NCI-H146 treated with DMSO at 0.1 percent for 48 hours (cell line): ENCODE data around the gene CAMK1D.
"Not testable (repeated sequence)": the region's sequence is repeated elsewhere in the genome, so short reads cannot be mapped to it uniquely, and the experiment has no call there.

Source experiments
- DNase-seq: peaks from one replicate; lab custom pipeline; 2025; ENCODE audit not compliant: unreplicated experiment; lab: John Stamatoyannopoulos, UW

Gene CAMK1D

GRCh38 chr10:12546160-12546802, 196.9 kb downstream of the CAMK1D start:
- DNase-seq: not testable (repeated sequence)

- DNase-seq: peak; percentile 36
These were observed 198.0 kb downstream of the CAMK1D start for GRCh38 chr10:12547301-12547771.

- no peak for DNase-seq
These were observed 199.9 kb downstream of the CAMK1D start for GRCh38 chr10:12549297-12549696.

GRCh38 chr10:12550994-12551393, 201.6 kb downstream of the CAMK1D start:
- no peak for DNase-seq

GRCh38 chr10:12556039-12556438, 206.7 kb downstream of the CAMK1D start:
- DNase-seq: no peak

- DNase-seq: no peak
These were observed 210.3 kb downstream of the CAMK1D start for GRCh38 chr10:12559578-12560178.

GRCh38 chr10:12561307-12561706, 212.0 kb downstream of the CAMK1D start:
- DNase-seq: no peak

- no peak for DNase-seq
These were observed 212.4 kb downstream of the CAMK1D start for GRCh38 chr10:12561720-12562119.

GRCh38 chr10:12563489-12563888, 214.1 kb downstream of the CAMK1D start:
- DNase-seq: no peak

GRCh38 chr10:12564173-12564572, 214.8 kb downstream of the CAMK1D start:
- DNase-seq: no peak

- DNase-seq: no peak
These were observed 217.1 kb downstream of the CAMK1D start for GRCh38 chr10:12566161-12567115.

- DNase-seq: no peak
These were observed 219.2 kb downstream of the CAMK1D start for GRCh38 chr10:12568391-12569009.

- DNase-seq: no peak
These were observed 222.9 kb downstream of the CAMK1D start for GRCh38 chr10:12572281-12572680.

- DNase-seq: no peak
These were observed 228.3 kb downstream of the CAMK1D start for GRCh38 chr10:12577610-12578009.

- DNase-seq: peak; percentile 66
These were observed 230.9 kb downstream of the CAMK1D start for GRCh38 chr10:12579954-12580858.

- no peak for DNase-seq
These were observed 234.7 kb downstream of the CAMK1D start for GRCh38 chr10:12583891-12584595.

- no peak for DNase-seq
These were observed 237.4 kb downstream of the CAMK1D start for GRCh38 chr10:12586741-12587140.

GRCh38 chr10:12587451-12587888, 238.1 kb downstream of the CAMK1D start:
- peak; percentile 60 for DNase-seq

GRCh38 chr10:12588091-12588860, 238.9 kb downstream of the CAMK1D start:
- no peak for DNase-seq
